Duodenal mucosa (tissue), 2 donors: Measurements from ENCODE around the gene FSTL4.

Experiments
- H3K27ac ChIP-seq: one replicate; pipeline ENCODE4 v1.7.0; 2013; ENCODE audit warnings: low read depth, low read length
- H3K27me3 ChIP-seq, 2 donors: one replicate each; pipeline ENCODE4 v1.7.0; 2013; ENCODE audit warnings: low read length in 2 of 2, control low read depth in 1 of 2; ENCODE audit not compliant: insufficient read depth in 2 of 2, control insufficient read depth in 1 of 2
- H3K36me3 ChIP-seq, 2 donors: one replicate each; pipeline ENCODE4 v1.7.0; 2013; ENCODE audit warnings: low read length in 2 of 2, control low read depth in 1 of 2; ENCODE audit not compliant: insufficient read depth in 2 of 2, control insufficient read depth in 1 of 2
- H3K4me1 ChIP-seq, 2 donors: one replicate each; pipeline ENCODE4 v1.7.0; 2013; ENCODE audit warnings: low read length in 2 of 2, control low read depth in 1 of 2; ENCODE audit not compliant: insufficient read depth in 2 of 2, control insufficient read depth in 1 of 2
- H3K4me3 ChIP-seq, 2 donors: one replicate each; pipeline ENCODE4 v1.7.0; 2013; ENCODE audit warnings: low read length in 2 of 2, low read depth in 1 of 2
- H3K9ac ChIP-seq, 2 donors: one replicate each; pipeline ENCODE4 v1.7.0; 2013; ENCODE audit warnings: low read length in 2 of 2, low read depth in 1 of 2
- H3K9me3 ChIP-seq, 2 donors: one replicate each; pipeline ENCODE4 v1.7.0; 2013; ENCODE audit warnings: low read length in 2 of 2, control low read depth in 1 of 2; ENCODE audit not compliant: control insufficient read depth in 1 of 2

Gene FSTL4

DNA sequence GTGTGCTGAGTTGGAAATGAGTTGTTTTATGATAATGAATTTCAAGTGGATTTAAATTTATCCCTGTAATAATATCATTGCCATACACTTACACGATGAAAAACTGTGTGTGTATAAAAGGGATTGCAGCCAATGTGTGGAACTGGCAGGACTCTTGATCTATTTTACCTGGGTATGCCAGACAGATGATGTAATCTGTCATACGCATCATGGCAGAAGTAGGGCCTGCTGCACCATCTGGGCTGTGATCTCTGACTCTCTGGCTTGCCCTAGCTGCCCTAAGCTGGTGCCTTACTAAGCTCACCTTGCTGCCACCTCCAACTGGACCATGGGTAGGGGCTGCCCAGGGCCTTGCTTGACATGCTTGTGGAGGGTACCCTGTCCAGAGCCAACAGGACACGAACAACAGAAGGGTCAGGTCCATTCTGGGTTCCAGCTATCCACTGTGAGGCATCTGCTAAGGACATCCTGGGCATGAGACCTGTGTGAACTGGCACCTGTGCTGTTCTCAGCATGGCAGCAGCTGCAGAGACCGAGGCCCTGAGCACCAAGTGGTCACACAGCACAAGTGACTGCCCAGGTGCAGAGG, 184.2 kb downstream of the FSTL4 start:
- H3K36me3 ChIP-seq: no peaks in the 10 kb centered on the region
- H3K27ac ChIP-seq: no peak overlapping the region
- H3K4me1 ChIP-seq: no peaks in the 10 kb centered on the region
- H3K27me3 ChIP-seq: peaks cover 2 to 8% of the 10 kb centered on the region in 2 donors
- no peak overlapping the region for H3K4me3 ChIP-seq
- no peak overlapping the region for H3K9ac ChIP-seq
- no peaks in the 10 kb centered on the region for H3K9me3 ChIP-seq

GRCh38 chr5:133427121-133427777, 185.1 kb downstream of the FSTL4 start:
- Histone ChIP-seq H3K4me1 (no peaks in the 10 kb centered on the region), H3K9me3 (no peaks in the 10 kb centered on the region), H3K36me3 (no peaks in the 10 kb centered on the region), H3K27ac (no peak overlapping the region), H3K27me3 (peaks cover 4 to 9% of the 10 kb centered on the region in 2 donors), H3K4me3 (no peak overlapping the region), H3K9ac (no peak overlapping the region)

- peaks cover 4 to 9% of the 10 kb centered on the region in 2 donors for H3K27me3 ChIP-seq
- no peak overlapping the region for H3K9ac ChIP-seq
- H3K4me1 ChIP-seq: no peaks in the 10 kb centered on the region
- no peak overlapping the region for H3K4me3 ChIP-seq
- H3K9me3 ChIP-seq: no peaks in the 10 kb centered on the region
- H3K27ac ChIP-seq: no peak overlapping the region
- H3K36me3 ChIP-seq: no peaks in the 10 kb centered on the region
Observed at GRCh38 chr5:133426264-133426663, 186.1 kb downstream of the FSTL4 start.

DNA sequence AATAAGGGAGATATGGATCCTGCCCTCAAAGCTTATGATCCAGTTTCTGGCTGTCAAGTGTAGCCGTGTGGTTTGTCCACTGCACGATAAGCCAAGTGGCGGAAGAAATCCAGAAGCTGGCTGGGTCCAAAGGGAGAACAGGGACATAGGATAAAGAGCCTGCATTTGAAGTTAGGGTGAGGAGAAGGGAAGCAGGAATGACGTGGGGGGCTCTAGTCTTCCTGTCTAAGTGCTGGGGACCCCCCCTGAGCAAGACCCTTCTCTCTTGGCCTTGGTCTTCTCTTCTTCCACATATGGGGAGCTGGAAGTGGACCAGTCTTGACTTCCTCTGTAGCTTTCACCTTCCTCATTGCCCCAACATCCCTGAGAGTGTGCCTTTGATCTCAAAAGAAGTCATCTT, 186.6 kb downstream of the FSTL4 start:
- H3K27me3 ChIP-seq: peaks cover 4 to 9% of the 10 kb centered on the region in 2 donors
- H3K9ac ChIP-seq: no peak overlapping the region
- no peak overlapping the region for H3K27ac ChIP-seq
- no peaks in the 10 kb centered on the region for H3K9me3 ChIP-seq
- H3K4me1 ChIP-seq: no peaks in the 10 kb centered on the region
- H3K36me3 ChIP-seq: no peaks in the 10 kb centered on the region
- H3K4me3 ChIP-seq: no peak overlapping the region

DNA sequence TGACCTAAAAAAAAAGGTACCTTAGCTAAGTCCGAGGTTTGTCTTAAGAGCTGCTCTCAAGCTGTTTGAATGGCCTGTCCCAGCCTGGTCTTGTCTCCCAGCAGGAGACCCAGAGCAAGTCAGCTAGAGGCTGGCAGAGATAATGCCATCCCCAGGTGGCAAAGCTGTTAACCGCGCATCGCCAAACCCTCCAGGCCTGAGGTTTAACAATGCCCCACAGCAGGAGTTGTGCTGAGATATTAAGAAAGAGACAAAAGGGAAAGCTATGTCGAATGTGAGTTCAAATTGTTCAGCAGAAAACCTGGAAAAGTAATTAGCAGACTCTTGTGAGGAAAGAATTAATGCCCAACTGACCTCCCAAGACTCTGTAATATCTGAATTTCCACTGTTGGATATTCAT, 187.1 kb downstream of the FSTL4 start:
- H3K27me3 ChIP-seq: peaks cover 4 to 13% of the 10 kb centered on the region in 2 donors

GRCh38 chr5:133423618-133424282, 188.6 kb downstream of the FSTL4 start:
- no peaks in the 10 kb centered on the region for H3K4me1 ChIP-seq
- H3K9me3 ChIP-seq: no peaks in the 10 kb centered on the region
- H3K36me3 ChIP-seq: no peaks in the 10 kb centered on the region
- H3K27ac ChIP-seq: no peak overlapping the region
- peaks cover 4 to 13% of the 10 kb centered on the region in 2 donors for H3K27me3 ChIP-seq
- no peak overlapping the region for H3K9ac ChIP-seq
- H3K4me3 ChIP-seq: no peak overlapping the region

More for the DNA sequence above, 187.1 kb downstream of the FSTL4 start:
- Histone ChIP-seq H3K4me3 (no peak overlapping the region), H3K4me1 (no peaks in the 10 kb centered on the region), H3K9ac (no peak overlapping the region), H3K27ac (no peak overlapping the region), H3K36me3 (no peaks in the 10 kb centered on the region), H3K9me3 (no peaks in the 10 kb centered on the region)

GRCh38 chr5:133423011-133423617, 189.2 kb downstream of the FSTL4 start:
- H3K27ac ChIP-seq: no peak overlapping the region
- H3K4me3 ChIP-seq: no peak overlapping the region
- H3K36me3 ChIP-seq: no peaks in the 10 kb centered on the region
- H3K4me1 ChIP-seq: no peaks in the 10 kb centered on the region
- H3K9ac ChIP-seq: no peak overlapping the region
- H3K9me3 ChIP-seq: no peaks in the 10 kb centered on the region
- peaks cover 4 to 8% of the 10 kb centered on the region in 2 donors for H3K27me3 ChIP-seq

GRCh38 chr5:133421806-133422205, 190.5 kb downstream of the FSTL4 start:
- Histone ChIP-seq H3K27ac (no peak overlapping the region), H3K9ac (no peak overlapping the region), H3K4me1 (no peaks in the 10 kb centered on the region), H3K36me3 (no peaks in the 10 kb centered on the region), H3K4me3 (no peak overlapping the region), H3K9me3 (no peaks in the 10 kb centered on the region), H3K27me3 (peaks cover 4 to 8% of the 10 kb centered on the region in 2 donors)

DNA sequence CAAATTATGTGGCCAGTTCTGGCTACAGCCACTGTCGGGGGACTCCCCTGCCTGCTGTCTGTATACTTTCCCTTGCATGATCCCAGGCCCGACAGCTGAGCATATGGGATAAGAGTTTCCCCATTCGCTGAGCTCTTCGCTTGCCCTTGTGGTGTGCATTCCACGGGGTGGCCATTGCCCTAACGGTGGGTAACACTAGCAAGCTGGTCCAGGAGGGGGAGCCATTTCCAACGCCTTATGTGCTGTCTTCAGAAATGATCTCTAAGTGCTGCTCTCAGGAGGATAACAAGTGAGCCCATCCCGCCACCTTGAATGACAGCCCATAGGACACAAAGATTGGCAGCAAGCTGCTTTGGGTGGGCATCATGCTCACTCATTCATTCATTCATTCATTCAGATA, 190.9 kb downstream of the FSTL4 start:
- Histone ChIP-seq H3K4me1 (no peaks in the 10 kb centered on the region), H3K27ac (no peak overlapping the region), H3K4me3 (no peak overlapping the region), H3K27me3 (peaks cover 4 to 8% of the 10 kb centered on the region in 2 donors), H3K9me3 (no peaks in the 10 kb centered on the region), H3K36me3 (no peaks in the 10 kb centered on the region), H3K9ac (no peak overlapping the region)
